BJ (cell line): ENCODE measurements around the gene IFI6. TPM values are rescaled to one million over a fixed set of nuclear protein-coding genes. Genes with fewer than 3 reads are reported as not detected.

Source experiments
- CTCF ChIA-PET: fragments of 350-600 bp; formaldehyde crosslinking; extraction: SDS; loops from one replicate; lab custom pipeline; 2021; ENCODE audit warnings: antibody characterized with exemption, inconsistent platforms; lab: Yijun Ruan, JAX
- POLR2A ChIA-PET: fragments of 300-600 bp; sonication (Branson Sonifier 250); formaldehyde crosslinking; extraction: SDS; loops from one replicate; lab custom pipeline; 2021; ENCODE audit warnings: antibody characterized with exemption; lab: Charles Lee
- DNase-seq: peaks from one replicate; pipeline ENCODE4 v3.0.0-alpha.2; 2011; ENCODE audit warnings: low read depth
- H3K27me3 ChIP-seq: 2 replicates; pipeline ENCODE4 v1.6.0; 2011; ENCODE audit warnings: low read length; ENCODE audit not compliant: control insufficient read depth, insufficient read depth
- H3K36me3 ChIP-seq: 2 replicates; pipeline ENCODE4 v1.5.1; 2011; ENCODE audit warnings: low read length; ENCODE audit not compliant: control insufficient read depth, insufficient read depth
- H3K4me3 ChIP-seq: 2 replicates; pipeline ENCODE4 v1.5.1; 2011; ENCODE audit warnings: low read depth, mild to moderate bottlenecking, control low read depth, low read length
- CTCF ChIP-seq: IDR thresholded peaks from 2 replicates; pipeline ENCODE4 v1.5.1; 2011; ENCODE audit warnings: low read depth, mild to moderate bottlenecking, control low read depth, inconsistent platforms, low read length, moderate library complexity; ENCODE audit not compliant: insufficient read depth
- polyA plus RNA-seq: library from polyadenylated mRNA; depleted of rRNA; stranded (reverse); fragments of >200 nt; gene quantifications from 2 replicates; pipeline ENCODE4 v1.2.3, GENCODE V29; 2011

The IFI6 gene
- polyA plus RNA-seq, 1 experiment = 68.0 TPM

- no peak for TF ChIP-seq CTCF
- H3K27me3 ChIP-seq = peaks cover 13% of the 10 kb centered on the region
- ChIA-PET POLR2A (no interaction called here), CTCF (interaction anchor here (1.5 kb wide), 1 partner anchor 21 kb away, joined by 5 read pairs; no protein-coding TSS in a partner anchor)
- no peaks in the 10 kb centered on the region for H3K36me3 ChIP-seq
- H3K4me3 ChIP-seq = no peak overlapping the region
- DNase-seq = no peak
Observed at GRCh38 chr1:27690183-27690582, 18.2 kb upstream of the IFI6 start.

DNA sequence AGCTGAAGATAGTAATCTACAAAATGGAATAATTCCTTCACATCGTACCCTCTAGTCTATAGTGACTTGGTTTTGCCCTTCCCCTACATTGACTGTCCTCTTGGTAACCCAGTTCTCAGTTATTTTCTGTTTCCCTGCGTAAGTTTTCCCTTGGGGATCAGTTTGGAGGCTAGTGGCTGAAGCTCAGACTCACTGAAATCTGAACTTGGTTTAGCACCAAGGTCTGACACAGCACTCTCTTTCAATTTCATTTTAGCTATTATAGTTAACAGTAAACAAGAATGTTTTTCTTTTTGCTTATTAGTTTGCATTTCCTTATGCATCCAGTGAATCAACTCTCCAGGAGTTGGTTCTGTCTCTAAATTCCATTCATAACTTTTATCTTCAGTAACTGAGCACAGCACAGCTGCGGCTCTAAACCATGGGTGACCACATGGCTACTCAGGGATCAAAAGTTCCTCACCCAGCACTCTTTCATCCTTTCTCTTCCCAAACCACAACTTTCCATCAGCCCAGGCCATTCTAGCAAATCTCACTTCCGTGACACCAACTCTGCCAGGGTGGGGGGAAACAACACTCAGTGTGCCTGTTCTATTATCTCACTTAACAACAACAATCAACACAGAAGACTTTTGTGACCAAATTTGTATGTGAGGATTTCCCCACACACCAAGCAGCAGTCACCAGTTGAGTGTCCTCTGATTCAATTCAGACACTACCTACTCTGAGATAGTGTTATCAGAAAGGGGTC lies 17.6 kb upstream of the IFI6 start:
- Histone ChIP-seq H3K4me3 (no peak overlapping the region), H3K36me3 (no peaks in the 10 kb centered on the region), H3K27me3 (peaks cover 15% of the 10 kb centered on the region)
- no peak for DNase-seq
- TF ChIP-seq CTCF = no peak
- POLR2A ChIA-PET = no interaction called here
- CTCF ChIA-PET = interaction anchor here (1.1 to 1.6 kb wide), 4 partner anchors 11 to 133 kb away, joined by 4 to 5 read pairs (median 5); no protein-coding TSS in a partner anchor

DNA sequence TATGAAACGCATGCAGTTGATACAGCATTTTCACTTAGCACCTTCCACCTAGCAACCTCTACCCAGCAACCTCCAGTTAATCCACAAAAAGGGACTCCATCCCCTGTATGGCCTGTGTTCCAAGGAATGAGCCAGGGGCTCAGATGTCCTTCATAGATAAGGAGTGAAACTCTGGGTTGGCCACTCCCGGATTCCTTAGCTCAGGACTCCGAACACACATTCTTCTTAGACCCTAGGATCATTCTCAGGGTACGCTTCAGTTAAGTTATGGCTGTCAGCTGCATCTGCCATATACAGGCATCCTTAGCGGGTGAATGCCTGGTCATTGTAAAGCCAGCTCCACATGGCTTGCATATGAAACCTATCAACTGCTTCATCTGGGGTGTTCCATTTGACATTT lies 15.9 kb upstream of the IFI6 start:
- POLR2A ChIA-PET = no interaction called here
- CTCF ChIA-PET = no interaction called here
- no peaks in the 10 kb centered on the region for H3K36me3 ChIP-seq
- H3K4me3 ChIP-seq = no peak overlapping the region
- peaks cover 13% of the 10 kb centered on the region for H3K27me3 ChIP-seq
- DNase-seq = no peak
- TF ChIP-seq CTCF = no peak

DNA sequence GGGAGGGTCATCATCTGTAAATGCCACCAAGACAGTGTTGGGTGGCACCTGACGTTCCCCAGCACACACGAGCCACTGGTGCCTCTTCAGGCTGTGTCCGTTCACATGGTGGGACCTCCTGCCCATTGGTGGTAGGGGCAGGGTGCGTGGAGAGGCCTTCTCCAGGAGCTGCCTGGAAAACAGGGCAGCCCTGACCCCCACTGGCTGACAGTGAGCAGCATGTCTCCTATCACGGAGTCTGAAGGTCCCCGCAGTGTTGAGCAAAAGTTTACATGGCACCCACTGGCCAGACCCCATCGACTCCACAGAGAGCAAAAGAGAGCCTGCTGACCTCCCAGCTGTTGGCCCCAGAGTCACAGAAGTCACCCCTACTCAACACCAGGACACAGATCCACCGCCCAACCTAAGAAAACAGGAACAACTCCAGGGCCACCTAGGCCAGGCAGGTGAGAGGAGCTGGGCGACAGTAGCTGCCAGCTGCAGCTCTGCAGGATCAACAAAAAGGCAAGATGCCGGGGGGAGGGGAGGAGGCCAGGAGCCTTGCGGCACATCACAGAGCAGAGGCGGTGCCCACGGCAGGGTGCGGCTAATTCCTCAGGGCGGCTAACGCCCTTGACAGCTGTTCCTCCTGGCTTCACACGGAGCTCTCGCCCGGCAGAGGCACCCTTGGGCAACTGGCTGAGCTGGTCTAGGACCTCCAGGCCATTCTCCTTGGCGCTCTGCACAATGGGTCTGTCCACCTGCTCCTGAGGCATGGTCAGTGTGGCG lies 14.4 kb upstream of the IFI6 start:
- no peak for TF ChIP-seq CTCF
- CTCF ChIA-PET = interaction anchor here (1.9 kb wide), 1 partner anchor 14 kb away, joined by 4 read pairs; the partner anchor contains the start of gene IFI6
- Histone ChIP-seq H3K4me3 (no peak overlapping the region), H3K27me3 (peaks cover 13% of the 10 kb centered on the region), H3K36me3 (no peaks in the 10 kb centered on the region)
- DNase-seq = no peak
- POLR2A ChIA-PET = no interaction called here

DNA sequence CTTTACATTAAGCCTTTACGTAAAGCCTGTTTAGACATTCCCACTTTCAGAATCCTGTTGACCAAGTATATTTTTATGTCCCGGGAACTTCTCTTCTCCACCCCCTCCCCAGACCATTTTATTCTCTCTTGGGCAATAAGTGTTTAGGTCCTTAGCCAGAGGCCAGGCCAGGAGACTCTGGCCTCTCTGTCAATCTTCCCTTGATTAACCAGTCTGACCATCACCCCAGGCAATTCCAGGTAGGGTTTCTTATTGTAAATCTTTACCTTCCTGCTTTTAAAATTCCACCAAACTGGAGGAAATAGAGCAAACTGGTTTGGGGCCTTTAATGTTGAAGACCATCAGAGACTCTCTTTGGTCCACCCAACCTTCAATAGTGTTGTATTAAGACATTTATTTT lies 12.2 kb upstream of the IFI6 start:
- H3K36me3 ChIP-seq = no peaks in the 10 kb centered on the region
- peaks cover 13% of the 10 kb centered on the region for H3K27me3 ChIP-seq
- no peak for TF ChIP-seq CTCF
- ChIA-PET CTCF (interaction anchor here (0.6 kb wide), 1 partner anchor 125 kb away, joined by 3 read pairs; no protein-coding TSS in a partner anchor), POLR2A (no interaction called here)
- no peak overlapping the region for H3K4me3 ChIP-seq
- no peak for DNase-seq
